Right lobe of liver (tissue), 4 donors: ENCODE results near the gene PDK2.
A peak's percentile ranks its signal among the peaks of the same experiment; 100 is the strongest.

Source experiments
- CTCF ChIP-seq, 4 donors: fragments of 200-600 bp in 3 of 4; fragments of 450-650 bp in 1 of 4; IDR thresholded peaks; one replicate each; pipeline versions ENCODE4 v1.5.1 to v1.8.0; 2016 to 2022; ENCODE audit warnings: antibody characterized with exemption in 4 of 4, mild to moderate bottlenecking in 2 of 4
- POLR2A ChIP-seq: fragments of 450-650 bp; IDR thresholded peaks from one replicate; pipeline ENCODE4 v1.6.1; 2017; ENCODE audit warnings: antibody characterized with exemption, mild to moderate bottlenecking
- donor health status: DM: no; HTN: no; CAD: no.
- donor health status: DM: no; HTN: no; CAD: no.
- donor health status: DM: no; HTN: yes; CAD: no.

- TF ChIP-seq CTCF (IDR thresholded peaks at IDR 0.05) (peak in 1 of 4 donors; percentile 10), POLR2A (no peak)
These were observed 51.2 kb downstream of the PDK2 start for GRCh38 chr17:50146230-50146926.
